Inflammatory macrophage treated with lipopolysaccharide for 4 hours (primary cell): ENCODE results near the gene DFFB.
A peak's percentile ranks its signal among the peaks of the same experiment; 100 is the strongest.
"Not testable (repeated sequence)": the region's sequence is repeated elsewhere in the genome, so short reads cannot be mapped to it uniquely, and the experiment has no call there.

Source experiments
- DNase-seq: peaks from one replicate; pipeline ENCODE4 v3.0.0-alpha.2; 2020

Gene DFFB

DNA sequence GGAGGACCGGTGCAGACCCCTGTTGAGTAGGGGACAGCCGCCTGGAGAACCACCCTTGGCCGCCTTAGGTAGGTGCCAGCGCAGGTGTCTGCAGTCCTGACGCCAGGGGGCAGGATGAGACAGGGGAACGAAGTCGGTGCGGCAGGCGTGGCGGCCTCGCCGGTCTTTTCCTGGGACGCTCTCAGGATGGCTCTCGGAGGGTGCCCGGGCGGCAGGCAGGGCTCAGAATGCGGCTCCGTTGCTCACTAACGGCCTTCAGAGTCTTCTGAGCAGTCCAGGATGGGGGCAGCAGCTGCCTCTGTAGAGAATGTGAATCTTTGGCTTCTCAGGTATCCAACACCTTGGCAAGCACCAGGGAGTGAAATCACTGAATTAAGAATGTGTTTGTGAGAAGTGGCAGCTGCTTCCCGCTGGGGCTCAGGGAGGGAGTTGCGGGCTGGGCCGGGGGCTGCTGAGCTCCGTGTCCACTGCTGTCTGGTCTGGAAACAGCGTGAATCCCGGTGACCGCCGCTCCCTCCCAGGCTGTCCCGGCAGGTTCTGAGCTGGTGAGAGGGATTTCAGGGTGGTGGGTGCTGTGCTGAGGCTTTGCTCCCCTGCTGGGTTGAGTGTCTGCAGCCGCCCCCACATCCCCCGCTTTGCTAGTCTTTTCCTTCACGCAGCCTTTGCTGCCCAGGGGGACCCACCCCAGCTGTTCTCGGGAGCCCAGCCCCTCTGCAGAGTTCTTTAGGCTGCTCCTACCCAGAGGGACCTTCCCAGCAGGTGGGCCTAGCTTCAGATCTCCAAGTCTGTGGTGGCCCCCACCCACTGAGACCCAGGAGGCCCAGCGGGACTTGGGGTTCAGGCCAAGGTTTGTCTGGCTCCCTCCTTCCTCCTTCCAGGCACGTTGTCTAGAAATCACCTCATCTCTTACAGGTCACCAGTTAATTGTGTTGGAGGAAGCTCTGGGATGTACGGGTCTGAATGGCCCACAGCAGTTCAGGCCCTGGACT, 53.9 kb downstream of the DFFB start:
- DNase-seq = peak; percentile 33

DNA sequence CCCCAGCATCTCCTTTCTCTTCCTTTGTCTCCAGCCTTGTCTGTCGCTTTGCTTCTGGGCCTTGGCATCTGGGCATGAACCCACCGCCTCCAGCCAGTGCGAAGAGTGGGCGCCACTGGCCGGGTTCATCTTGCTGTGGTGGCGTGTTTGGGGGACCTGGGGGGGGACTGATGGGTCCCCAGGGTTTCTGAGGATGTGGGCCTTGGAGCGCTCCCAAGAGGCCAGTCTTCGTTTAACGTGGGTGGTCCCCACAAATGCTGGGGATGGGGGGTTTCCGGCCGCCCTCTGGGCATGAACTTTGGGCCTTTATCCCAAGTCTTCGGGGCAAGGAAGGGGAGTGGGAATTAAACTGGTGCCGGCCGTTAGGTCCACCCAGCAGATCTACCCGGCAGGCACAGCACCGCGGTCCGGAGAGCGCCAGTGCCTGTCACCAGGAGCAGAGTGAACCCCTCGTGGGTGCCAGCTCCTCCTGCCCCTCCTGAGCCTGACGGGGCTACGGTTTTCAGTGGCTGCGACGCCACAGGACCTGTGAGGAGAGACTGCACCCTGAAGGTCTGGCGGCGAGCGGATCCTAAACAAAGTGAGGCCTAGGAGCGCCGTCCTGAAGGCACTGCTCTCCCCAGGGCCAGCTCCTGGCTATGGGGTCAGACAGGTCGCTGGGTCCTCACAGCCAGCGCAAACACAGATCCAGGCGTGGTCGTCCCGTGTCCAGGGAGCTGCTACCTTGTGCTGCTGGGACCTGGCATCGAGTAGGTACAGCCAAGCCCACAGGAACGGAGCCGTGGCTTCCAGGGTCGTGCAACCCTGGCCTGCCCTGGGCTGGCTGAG, 54.9 kb downstream of the DFFB start:
- DNase-seq = no peak

DNA sequence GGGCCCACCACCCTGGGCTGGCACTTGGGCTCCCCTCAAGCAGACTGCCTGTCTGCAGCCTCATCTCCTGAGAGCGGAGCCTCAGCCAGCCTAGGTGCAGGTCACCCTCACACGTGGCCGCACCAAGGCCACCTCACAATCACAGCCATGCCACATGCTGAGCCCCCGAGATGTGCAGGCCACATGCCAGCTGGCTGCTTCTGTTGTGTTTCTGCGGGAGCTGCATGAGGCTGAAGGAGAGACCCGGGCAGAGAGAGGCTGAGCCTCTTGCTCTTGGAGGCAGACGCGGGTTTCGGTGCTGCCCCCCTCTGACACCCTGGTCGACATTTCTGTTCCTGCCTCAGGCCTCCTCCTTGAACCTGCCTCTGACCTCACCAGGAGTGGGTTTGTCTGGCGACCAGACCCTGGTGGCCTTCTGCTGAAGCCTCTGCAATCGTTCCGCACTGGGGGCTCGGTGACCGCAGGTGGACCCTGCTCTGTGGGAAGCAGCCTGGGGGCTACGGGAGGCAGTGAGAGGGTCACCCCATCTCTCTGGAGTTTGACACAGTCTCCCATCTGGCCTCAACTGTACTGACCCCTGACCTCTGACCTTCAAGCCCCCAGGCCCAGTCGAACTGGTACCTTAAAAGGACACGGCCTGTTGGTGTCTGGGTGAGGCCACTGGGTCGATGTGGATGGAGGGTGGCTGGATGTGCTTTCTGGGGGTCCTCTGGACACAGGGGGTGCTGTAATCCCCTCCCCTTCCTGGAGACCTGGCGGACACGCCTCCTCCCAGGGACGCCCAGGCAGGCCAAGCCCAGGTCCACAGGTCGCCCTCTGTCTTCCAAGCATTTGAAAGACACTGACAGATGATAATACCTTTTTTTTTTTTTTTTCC, 55.8 kb downstream of the DFFB start:
- DNase-seq = no peak

DNA sequence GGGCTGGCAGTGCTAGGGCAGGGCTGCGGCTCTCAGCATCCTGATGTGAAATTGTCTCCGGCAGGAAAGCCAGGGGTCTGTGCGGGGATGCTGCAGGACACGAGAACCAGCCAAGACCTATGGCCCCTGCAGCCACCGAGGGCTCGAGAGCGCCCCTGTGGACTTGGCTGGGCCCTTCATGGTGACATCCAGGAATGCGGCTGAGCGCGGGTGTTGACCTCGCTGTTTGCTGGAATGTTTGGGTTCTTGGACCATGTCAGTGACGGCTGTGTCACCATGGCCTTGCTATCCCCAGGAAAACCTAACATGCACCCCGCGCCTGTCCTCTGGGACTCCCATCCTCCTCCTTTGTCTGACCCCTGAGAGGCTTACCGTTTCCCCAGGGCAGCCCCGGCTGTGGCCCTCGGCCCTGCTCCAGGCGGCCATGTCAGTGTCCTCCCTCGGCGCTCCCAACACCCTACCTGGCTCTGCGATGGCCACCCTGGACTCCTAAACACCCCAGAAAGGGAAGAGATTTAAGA, 57.1 kb downstream of the DFFB start:
- no peak for DNase-seq

DNA sequence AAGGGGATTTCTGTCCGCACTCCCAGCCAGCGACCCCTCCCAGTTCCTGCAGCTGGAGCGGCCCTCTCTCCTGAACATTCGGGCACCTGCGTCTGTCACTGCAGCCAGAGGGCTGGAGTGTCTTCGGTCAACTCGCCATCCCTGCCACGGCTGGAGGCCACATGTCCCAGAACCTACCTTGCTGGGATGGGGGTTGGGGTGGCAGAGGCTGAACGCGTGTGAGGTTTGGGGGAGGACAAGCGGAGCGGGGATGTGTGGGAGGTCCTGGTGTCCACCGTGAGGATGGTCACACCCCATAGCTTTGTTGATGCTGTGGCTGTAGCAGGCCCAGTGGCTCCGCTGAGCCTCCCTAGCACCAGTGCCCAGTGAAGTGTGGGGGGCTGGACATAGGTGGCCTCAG, 57.6 kb downstream of the DFFB start:
- DNase-seq = no peak

DNA sequence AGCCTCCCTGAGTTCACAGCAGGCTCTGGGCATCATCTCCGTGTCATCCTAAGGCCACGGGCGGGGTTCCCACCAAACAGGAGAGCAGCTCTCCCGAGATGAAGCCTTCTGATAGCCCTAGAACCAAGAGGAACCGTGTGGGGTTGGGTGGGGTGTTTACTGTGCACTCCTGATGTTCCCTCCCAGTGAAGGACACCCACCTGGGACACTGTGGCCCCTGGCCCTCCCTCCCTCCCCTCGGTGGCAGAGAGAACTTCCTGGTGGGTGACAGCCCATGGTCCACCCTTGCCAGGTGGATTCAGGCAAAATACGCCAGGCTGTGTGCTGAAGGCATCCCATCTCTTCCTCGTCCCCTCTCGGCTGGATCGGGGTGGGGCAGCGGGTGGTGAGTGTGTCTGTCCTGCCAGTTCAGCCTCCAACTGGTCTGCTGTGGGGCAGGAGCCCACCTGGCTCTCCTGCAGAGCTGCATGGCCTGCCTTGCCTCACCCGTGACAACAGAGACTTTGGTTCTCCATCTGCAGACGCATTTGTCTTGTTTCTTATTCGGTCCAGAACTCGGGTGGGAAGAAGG, 58.4 kb downstream of the DFFB start:
- DNase-seq = no peak

DNA sequence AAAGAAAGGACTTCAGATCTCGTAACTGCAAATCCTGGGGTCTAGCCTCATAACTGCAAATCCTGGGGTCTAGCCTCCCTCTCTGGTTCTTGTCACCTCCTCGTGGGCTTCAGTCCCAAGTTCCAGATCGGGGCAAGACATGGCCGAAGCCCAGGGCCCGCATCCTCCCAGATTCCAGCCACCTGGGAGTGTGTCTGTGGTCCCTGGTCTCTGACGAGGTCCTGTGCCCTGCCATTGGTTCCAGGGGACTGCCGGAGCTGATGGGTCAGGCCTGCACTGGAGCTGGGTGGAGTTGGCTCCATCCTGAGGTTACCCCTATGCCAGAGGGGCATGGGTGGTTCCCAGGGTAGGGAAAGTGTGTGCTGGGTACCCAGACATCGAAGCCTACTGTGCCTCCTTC, 60.5 kb downstream of the DFFB start:
- no peak for DNase-seq

DNA sequence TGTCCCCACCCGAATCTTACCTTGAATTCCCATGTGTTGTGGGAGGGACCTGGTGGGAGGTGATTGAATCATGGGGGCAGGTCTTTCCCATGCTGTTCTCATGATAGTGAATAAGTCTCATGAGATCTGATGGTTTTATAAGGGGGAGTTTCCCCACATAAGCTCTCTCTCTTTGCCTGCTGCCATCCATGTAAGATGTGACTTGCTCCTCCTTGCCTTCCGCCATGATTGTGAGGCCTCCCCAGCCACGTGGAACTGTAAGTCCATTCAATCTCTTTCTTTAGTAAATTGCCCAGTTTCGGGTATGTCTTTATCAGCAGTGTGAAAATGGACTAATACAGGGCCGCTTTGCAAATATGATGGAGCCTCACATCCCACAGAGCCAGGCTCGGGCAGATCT, 61.1 kb downstream of the DFFB start:
- DNase-seq = not testable (repeated sequence)

DNA sequence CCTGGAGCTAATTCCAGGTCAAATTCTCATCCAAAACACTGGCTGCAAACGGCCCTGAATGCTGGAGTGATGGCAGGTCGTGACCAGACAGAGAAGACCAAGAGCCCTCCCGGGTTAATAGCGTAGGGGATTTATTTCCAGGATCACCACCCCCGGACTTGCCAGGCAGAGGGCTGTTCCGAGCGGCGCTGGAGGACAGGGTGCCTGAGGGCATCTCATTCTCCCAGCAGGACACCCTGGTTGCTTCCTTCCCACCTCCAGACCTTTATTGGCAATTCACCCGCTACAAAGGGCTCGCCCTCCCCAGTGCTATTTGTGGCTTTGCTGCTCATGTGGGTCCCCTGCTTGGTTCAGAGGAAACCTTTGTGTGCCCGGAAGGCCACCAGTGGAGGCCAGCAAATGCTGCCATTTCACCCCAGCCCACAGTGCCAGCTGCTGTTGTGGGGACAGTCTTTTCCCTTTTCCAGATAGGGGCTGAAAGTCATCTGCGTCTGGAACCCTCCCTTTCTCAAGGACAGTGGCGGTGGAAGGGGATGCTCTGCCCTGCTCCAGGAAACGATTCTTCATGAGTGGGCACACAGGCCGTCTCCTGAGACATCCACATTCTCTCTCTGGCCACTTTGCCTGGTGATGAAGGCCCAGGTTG, 61.8 kb downstream of the DFFB start:
- DNase-seq = no peak

DNA sequence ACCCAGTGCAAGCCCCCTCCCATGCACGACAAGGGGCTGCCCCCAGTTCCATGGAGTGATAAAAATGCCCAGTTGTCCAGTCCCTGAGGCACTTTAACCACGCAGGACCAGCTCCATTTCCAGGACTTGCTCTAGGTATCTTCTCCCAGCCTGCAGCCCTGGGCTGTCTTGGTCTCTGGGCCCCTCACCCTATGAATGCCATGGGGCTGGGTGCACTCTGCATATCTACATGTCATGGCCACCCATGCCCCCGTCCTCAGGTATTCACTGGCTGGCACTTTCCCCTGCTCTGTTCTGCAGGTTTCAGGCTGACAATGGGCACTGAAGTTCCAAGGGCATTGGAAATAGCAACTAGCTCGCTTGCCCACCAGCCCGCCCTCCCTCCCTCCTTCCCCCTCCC, 62.4 kb downstream of the DFFB start:
- no peak for DNase-seq

DNA sequence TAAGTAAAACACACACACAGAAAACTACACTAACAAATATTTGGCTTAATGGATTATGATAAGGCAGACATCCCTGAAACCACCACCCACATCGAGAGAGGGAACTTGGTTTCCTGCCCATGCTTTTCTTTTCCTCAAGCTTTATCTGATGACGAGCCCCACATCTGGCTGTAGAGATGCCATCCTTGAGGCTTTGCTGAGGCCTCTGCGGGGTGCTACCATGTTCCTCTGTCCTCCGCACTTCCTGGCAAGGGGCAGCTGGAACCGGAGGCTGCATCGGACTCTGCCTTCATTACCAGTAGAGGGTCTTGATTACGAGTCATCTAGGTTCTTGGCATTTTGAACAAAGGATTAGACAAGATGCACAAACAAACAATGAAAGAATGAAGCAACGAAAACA, 64.5 kb downstream of the DFFB start:
- no peak for DNase-seq

DNA sequence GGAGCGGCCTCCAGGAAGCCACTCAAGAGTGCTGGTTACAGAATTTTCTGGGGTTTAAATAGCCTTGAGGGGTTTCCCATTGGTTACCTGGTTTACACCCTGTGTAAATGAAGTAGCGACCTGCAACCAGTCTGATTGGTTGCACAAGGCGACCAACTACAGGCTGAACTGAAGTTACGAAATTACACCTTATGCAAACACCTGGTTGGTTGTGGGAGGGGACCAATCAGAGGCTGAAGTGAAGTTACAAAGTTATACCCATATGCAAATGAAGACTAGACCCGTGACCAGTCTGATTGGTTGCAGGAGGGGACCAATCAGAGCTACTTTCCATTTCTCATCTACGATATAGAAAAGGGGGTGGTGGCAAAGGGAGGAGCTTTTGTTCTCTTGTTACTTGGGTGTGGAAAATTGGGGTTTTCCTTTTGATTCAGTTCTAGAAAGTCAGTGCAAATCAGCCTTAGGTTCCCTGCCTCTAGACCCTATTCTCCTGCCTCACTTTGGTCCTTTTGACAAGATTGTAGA, 65.0 kb downstream of the DFFB start:
- DNase-seq = peak; percentile 16

DNA sequence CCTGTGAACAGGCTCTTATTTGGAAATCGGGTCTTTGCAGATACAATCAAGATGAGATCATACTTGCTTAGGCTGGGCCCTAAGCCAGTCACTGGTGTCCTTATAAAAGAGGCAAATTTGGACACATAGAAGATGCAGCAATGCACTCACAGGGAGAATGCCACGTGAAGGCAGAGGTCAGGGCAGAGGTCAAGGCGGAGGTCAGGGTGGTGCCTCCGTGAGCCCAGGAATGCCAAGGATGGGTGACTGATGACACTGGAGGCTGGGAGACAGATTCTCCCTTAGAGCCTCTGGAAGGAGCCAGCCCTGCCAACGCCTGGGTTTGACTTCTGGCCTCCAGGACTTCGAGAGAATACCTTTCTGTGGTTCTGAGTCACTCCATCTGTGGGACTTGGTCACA, 65.6 kb downstream of the DFFB start:
- no peak for DNase-seq

DNA sequence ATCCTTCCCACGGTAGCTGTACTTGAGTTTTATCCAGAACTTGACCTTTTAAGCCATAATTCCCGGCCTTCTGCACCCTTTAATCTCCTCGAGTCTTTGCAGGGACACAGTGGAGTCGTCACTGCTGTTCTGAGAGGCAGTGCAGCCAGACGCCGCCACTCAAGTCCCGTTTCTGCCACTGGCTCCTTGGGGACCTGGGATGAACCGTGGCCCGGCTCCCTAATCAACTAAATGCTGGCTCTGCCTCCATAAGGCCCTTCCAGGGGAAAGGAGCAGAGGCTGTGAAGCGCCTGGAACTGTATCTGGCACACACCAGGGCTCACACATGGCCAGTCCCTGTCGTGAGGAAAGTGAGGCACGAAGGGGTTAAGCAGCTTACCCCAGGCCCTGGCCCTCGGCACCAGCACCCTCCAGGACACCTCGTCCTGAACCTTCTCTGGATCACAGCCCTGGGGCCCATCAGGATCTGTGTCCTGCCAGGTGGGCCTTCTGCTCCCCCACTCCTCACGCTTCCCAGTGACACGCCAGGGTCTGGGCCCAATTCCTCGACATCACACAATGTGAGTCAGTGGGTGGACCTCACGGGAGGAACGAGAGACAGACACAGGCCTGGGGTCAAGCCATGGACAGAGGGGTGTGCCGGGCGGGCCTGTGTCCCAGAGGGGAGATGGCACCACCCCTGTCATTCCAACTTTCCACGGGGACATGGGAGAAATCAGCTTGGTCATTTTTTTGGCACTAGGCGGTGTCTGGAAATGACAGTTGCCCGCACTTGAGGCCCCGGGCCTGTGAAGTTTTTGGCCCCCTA, 66.3 kb downstream of the DFFB start:
- no peak for DNase-seq

DNA sequence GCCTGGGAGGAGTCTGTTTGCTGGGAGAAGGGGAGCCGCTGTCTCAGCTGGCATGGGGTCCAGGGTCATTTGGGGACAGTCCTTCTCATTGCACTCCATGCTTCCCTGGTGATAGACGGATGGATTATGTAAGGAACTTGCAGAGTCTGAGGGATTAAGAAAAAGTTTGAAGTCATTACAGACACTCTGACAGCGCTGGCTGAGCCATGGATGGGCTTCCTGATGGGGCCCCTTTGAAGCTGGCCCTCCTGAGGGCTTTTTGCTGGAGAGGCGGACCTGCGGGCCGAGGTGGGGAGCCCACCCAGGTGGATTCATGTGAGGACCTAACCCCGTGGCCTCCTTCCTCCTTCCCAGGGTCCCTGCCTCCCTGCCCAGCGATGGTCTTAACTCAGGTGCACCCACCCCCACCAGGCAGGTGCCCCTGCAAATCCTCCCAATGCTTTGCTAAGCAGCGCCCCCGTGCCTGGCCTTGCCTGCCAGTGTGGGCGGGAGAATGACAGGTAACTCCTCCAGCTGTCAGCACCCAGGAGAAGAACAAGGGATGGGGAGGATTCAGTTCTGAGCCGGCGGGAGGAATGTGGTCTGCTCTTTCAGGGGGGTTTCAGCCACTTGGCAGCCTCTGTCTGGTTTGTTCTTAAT, 67.0 kb downstream of the DFFB start:
- no peak for DNase-seq

DNA sequence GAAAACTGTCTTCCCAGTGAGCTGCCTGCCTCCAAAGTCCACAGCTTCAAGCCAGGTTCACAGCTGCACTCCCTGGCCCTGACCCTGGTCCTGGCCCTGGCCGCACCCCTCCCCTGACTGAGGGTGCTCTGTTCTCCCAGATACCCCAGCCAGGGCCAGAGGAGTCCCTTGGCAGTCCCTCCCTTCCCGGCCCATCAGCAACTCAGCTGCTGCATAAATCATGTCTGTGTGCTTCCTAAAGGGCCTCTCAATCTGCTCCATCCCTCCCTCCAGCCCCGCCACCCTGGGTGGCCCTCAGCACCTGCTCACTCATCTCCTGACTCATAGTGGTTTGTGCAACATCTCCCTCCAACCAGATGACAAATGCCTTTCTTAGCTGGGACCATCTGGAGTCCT, 67.5 kb downstream of the DFFB start:
- DNase-seq = no peak

DNA sequence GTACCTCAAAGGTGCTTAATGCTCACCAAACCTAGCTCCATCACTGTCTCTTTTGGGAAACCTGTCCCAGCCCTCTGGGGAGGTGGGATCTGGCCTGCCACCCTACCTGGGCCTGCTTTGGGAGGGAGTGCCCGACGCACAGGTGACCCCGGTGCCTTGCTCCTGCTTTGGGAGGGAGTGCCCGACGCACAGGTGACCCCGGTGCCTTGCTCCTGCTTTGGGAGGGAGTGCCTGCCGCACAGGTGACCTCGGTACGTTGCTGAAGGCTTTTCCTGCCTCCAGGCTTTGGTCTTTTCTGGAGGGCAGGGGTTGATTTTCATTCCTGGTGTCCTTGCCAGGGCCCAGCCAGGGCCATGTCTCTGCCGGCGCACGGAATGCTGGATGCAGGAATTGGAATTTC, 68.0 kb downstream of the DFFB start:
- no peak for DNase-seq

DNA sequence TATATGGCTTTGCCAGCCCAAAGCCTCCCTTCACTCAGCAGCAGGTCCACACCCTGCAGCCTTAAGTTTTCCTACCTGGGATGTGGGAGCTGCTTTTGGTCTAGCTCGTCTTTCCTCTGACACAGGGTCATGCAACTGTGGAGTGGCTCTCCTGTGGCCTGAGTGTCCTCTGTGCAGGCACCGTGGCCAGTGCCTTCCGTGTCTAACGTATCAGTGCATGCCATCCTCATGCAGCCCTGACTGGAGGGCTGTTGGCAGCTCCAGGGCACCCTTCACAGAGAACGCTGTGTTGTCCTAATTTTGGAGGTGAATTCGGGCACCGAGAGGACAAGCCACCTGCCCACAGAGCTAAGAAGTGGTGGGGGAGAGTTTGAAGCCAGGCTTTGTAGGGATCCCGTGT, 68.5 kb downstream of the DFFB start:
- DNase-seq = no peak

DNA sequence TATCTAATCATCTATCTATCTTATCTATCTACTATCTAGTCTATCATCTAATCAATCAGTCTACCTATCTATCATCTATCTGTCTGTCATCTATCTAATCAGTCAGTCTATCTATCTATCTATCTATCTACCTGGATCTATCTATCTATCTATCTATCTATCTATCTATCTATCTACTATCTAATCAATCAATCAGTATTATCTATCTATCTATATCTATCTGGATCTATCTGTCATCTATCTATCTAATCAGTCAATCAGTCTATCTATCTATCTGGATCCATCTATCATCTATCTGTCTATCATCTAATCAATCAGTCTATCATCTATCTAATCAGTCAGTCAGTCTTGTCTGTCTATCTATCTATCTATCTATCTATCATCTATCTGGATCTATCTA, 69.7 kb downstream of the DFFB start:
- DNase-seq = no peak

DNA sequence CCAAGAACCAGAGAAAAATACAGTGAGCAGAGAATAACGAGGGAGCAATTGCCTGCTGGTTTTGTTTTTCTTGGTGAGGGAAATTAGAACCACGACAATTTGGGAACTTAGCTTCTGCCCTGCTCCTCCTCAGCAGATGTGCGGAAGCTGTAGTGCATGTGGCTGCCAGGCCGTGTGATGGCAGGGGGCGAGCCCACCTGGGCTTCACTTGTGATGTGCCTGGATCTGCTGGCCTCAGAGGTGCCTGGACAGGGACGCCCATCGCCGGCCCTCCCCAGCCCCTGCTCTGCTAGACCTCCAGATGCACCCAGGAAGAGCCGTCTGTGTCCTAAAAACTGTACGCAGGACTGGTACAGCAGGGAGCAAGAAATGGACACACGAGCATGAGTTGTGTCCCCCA, 71.3 kb downstream of the DFFB start:
- no peak for DNase-seq
